Choroid plexus epithelial cell (primary cell): ENCODE measurements around the gene LMNTD1.

Experiments used
- DNase-seq: peaks from one replicate; pipeline ENCODE4 v3.0.0-alpha.2; 2010; ENCODE audit warnings: low read depth
- H3K4me3 ChIP-seq: 2 replicates; pipeline ENCODE4 v1.5.1; 2011; ENCODE audit warnings: low read depth, mild to moderate bottlenecking, control low read depth, low read length, moderate library complexity
- CTCF ChIP-seq: conservative IDR thresholded peaks from 2 replicates; pipeline ENCODE4 v1.5.1; 2011; ENCODE audit warnings: low read depth, mild to moderate bottlenecking, control low read depth, inconsistent platforms, low read length, moderate library complexity

LMNTD1 gene

DNA sequence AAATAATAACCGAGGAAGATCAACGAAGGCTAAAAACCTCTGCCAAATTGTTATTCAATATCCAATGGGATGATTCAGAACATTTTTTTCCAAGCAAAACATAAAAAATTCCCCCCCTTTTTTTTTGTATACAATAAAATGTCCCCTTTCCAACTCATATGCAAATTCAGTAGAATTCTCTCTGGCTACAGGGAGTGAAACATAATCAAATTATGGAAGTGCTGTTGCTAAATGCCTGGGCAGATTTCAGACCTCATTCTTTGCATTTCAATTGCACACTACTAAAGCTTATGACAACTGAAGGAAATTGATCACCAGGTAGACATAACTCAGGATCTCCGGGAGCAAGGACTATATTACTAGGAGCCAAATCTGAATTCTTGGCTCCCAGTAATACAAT is 51.0 kb downstream of the LMNTD1 start:
- no peak overlapping the region for H3K4me3 ChIP-seq
- no peak for TF ChIP-seq CTCF
- no peak for DNase-seq

DNA sequence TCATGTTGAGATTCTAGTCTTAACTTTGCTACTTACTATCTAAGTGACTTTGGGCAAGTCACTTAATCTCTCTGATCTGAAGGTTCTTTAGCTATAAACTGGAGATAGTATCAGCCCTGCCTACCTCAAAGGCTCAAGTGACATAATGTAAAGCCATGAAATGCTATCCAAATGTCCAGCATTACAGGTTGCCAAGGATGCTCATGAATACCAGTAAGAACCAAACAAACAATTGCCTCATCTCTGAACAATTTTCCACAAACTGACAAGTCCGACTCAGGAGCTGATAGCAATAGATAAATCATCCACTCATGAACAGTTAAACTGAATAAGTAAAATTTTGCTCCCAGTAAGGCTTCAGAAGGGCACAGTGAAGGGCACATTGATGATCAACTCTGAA is 51.5 kb downstream of the LMNTD1 start:
- H3K4me3 ChIP-seq: no peak overlapping the region
- no peak for TF ChIP-seq CTCF
- DNase-seq: peak; percentile 49

- no peak overlapping the region for H3K4me3 ChIP-seq
- DNase-seq: no peak
- no peak for TF ChIP-seq CTCF
Measured at GRCh38 chr12:25500651-25501050, 52.4 kb downstream of the LMNTD1 start.

GRCh38 chr12:25497021-25497420 is 56.1 kb downstream of the LMNTD1 start:
- no peak overlapping the region for H3K4me3 ChIP-seq
- no peak for TF ChIP-seq CTCF
- peak; percentile 8 for DNase-seq

- peak; percentile 17 for DNase-seq
- no peak overlapping the region for H3K4me3 ChIP-seq
- TF ChIP-seq CTCF: no peak
Measured at GRCh38 chr12:25496098-25496587, 56.9 kb downstream of the LMNTD1 start.

- no peak overlapping the region for H3K4me3 ChIP-seq
- no peak for TF ChIP-seq CTCF
- peak; percentile 90 for DNase-seq
Measured at GRCh38 chr12:25495331-25496097, 57.6 kb downstream of the LMNTD1 start.

- no peak overlapping the region for H3K4me3 ChIP-seq
- DNase-seq: no peak
- no peak for TF ChIP-seq CTCF
Measured at GRCh38 chr12:25494926-25495325, 58.2 kb downstream of the LMNTD1 start.
